ENCODE measurements around the gene FAM9C. TPM values are rescaled to one million over a fixed set of nuclear protein-coding genes. Genes with fewer than 3 reads are reported as not detected.

FAM9C gene
- total and polyA plus RNA-seq, 9 of the 15 experiments (the other 6 are each of a cell fraction or from before 2014, with no cell fraction given), result not detected

- BruUV-seq (replicated peaks), result no TSS peak
- Histone ChIP-seq H3K36me3 (ENCODE audit: control insufficient read depth, insufficient read depth, low read length) (no peaks in the 10 kb centered on the region), H4K20me1 (replicated peaks; ENCODE audit: control insufficient read depth, insufficient read depth, low read length) (no peaks in the 10 kb centered on the region), H3K4me1 (replicated peaks in 1 of 2; ENCODE audit: control insufficient read depth in 2 of 2, insufficient read depth in 2 of 2, low read length in 2 of 2) (peaks cover 0 to 2% of the 10 kb centered on the region in 2 experiments; a peak in 2 of 5 replicates), H2AFZ (ENCODE audit: low read depth, low read length) (peak overlapping the region; percentile 49), H3K9ac (ENCODE audit: insufficient read depth in 1 of 2, low read depth in 2 of 2, low read length in 2 of 2) (no peak overlapping the region), H3K79me2 (ENCODE audit: control insufficient read depth, insufficient read depth, low read length) (no peaks in the 10 kb centered on the region), H3K4me3 (no peak overlapping the region), H3K9me3 (replicated peaks; ENCODE audit: control insufficient read depth, insufficient read depth, low read depth, low read length) (no peaks in the 10 kb centered on the region), H3K27ac (ENCODE audit: extremely low read depth, low read depth, low read length) (no peak overlapping the region), H3K27me3 (ENCODE audit: control insufficient read depth in 2 of 2, insufficient read depth in 2 of 2, low read length in 2 of 2) (no peaks in the 10 kb centered on the region), H3K4me2 (ENCODE audit: insufficient read depth, low read length) (no peak overlapping the region), H3K9me1 (ENCODE audit: control insufficient read depth, insufficient read depth, low read length) (no peaks in the 10 kb centered on the region)
- intact Hi-C loops (cut with micrococcal nuclease) (no loop called here), in situ Hi-C loops (cut with MboI) (no loop called here)
- WGBS (ENCODE audit: insufficient coverage, low coverage, missing lambda C conversion rate), result 48% methylated on average over 8 of the region's 9 CpGs
- no peak for DNase-seq (ENCODE audit: extremely low read depth in 1 of 4, low spot score in 3 of 4)
- ChIA-PET CTCF (ENCODE audit: low intra/inter-chr PET ratio) (no interaction called here), POLR2A (no interaction called here)
- peak; percentile 34; the same call in 1 of the 3 replicates for ATAC-seq
- no peak for FAIRE-seq
- TF ChIP-seq ZMIZ1 (IDR thresholded peaks at IDR 0.05; ENCODE audit: low read depth in 2 of 2, low read length in 2 of 2), result no peak
- TF ChIP-seq ZBTB9 (CRISPR knock-in tag; IDR thresholded peaks at IDR 0.05), result no peak
- TF ChIP-seq NR2C1 (IDR thresholded peaks at IDR 0.05), result peak; percentile 34; the same call in 1 of the 2 replicates
- TF ChIP-seq NR2C1 (tag; IDR thresholded peaks at IDR 0.05), result peak; percentile 32; the same call in 1 of the 2 replicates
- no peak for TF ChIP-seq DPF2 (IDR thresholded peaks at IDR 0.05)
- TF ChIP-seq E2F8 (IDR thresholded peaks at IDR 0.05; ENCODE audit: low read depth, partially characterized antibody), result no peak
- TF ChIP-seq BRD4 (IDR thresholded peaks at IDR 0.05), result no peak
- TF ChIP-seq BRF2 (IDR thresholded peaks at IDR 0.05; ENCODE audit: borderline replicate concordance, insufficient read depth, insufficient read length), result no peak
- TF ChIP-seq ZNF511 (CRISPR knock-in tag; IDR thresholded peaks at IDR 0.05), result no peak
- no peak for TF ChIP-seq POLR3G (IDR thresholded peaks at IDR 0.05; ENCODE audit: extremely low read depth, insufficient read length, insufficient replicate concordance)
- no peak for TF ChIP-seq NR2C2 (CRISPR knock-in tag; IDR thresholded peaks at IDR 0.05)
- TF ChIP-seq NR2C2 (tag; IDR thresholded peaks at IDR 0.05), result 0 out of 2 replicates have a peak, but pooled peaks have one; percentile 22
- TF ChIP-seq POLR2AphosphoS2 (IDR thresholded peaks at IDR 0.05; ENCODE audit: low read length), result no peak
These were observed 45.0 kb downstream of the FAM9C start for GRCh38 chrX:12999422-12999821.
